Mesenteric fat pad (tissue), 1 donor: ENCODE data around the gene DCAF12. TPM values are rescaled to one million over a fixed set of nuclear protein-coding genes. Genes with fewer than 3 reads are reported as not detected.
"Not testable (repeated sequence)": the region's sequence is repeated elsewhere in the genome, so short reads cannot be mapped to it uniquely, and the experiment has no call there.

Source experiments
- DNase-seq: peaks from one replicate; pipeline ENCODE4 v3.0.0-alpha.2; 2020; ENCODE audit warnings: low spot score
- long read RNA-seq: library from polyadenylated mRNA; unstranded; transcript quantifications from one replicate; pipeline ENCODE4 v2.0.0, GENCODE V29; 2020
- total RNA-seq: library from RNA; stranded (reverse); fragmentation: NEBNext Ultra II Directional; extraction: Animal tissue kit (Norgen Biotek cat#: 25700); gene quantifications from one replicate; pipeline ENCODE4 v1.2.1, GENCODE V29; 2021
- donor health status: DM: yes; HTN: yes; CAD: no.

DCAF12 gene
- 32.3 TPM for total RNA-seq
- long read RNA-seq, transcript DCAF12-201 (9 exons, 3,667 nt) = major isoform, 31 of 44 reads
- long read RNA-seq, partial matches to known transcripts = 5 of 44 reads
- long read RNA-seq, other reads (novel, unspliced or antisense) = 8 of 44 reads

DNA sequence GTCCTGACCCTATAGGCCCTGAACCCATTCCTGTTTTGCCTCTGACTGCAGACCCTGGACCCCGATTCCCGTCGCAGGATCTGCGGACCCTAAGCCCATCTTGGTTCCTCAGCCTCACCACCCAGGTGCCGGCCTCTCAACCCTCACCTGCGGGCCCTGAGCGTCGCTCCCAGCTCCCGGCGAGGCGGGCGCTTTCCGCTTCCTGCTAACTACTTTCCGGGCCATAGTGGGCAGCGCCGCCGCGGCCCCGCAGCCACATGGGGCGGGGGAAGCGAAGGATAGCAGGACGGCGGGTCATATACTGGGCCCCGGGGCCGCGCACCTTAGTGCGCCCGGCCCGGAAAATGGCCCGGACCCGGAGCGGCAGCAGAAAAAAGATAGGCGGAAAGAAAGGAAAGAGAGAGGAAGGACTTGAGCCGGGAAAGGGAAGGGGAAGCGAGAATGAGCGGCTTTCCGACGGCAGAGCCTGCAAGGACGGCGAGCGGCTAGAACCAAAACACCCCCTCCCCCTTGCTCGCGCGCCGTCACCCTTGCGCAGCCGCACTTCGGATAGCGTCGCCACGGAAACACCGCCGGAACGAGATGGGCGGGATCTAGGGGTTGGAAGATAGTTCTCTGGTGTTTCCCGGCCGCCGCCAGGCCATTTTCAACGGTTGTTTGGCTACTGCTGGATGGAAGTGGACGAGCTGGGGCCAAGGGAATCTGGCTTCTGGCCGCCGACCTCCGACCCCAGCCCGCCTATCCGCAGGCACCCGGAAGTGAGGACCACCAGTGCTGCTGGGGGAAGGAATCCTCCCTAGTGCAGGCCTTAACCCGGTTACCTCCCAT, at the start of gene DCAF12:
Gene DCAF12 (minus strand): TSS at position 492 of the 828 bp plus-strand sequence. CDS start 267 bp downstream, at position 225.
- peak; percentile 97 for DNase-seq

DNA sequence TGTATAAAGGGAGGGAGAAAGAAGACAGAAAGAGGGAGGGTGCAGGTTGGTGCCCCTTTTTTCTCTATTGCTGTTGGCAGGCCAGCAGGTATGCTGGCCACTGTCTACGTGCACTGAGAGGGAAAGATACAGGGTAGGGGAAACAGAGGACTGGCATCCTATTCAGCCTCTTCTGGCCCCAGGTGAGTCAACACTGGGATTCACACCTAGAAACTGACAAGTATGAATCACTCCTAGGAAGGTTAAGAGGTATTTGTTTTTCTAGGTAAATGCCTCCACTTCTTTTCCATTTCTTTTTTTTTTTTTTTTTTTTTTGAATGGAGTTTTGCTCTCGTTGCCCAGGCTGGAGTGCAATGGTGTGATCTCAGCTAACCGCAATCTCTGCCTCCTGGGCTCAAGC, 49.6 kb upstream of the DCAF12 start:
- peak; percentile 3 for DNase-seq

DNA sequence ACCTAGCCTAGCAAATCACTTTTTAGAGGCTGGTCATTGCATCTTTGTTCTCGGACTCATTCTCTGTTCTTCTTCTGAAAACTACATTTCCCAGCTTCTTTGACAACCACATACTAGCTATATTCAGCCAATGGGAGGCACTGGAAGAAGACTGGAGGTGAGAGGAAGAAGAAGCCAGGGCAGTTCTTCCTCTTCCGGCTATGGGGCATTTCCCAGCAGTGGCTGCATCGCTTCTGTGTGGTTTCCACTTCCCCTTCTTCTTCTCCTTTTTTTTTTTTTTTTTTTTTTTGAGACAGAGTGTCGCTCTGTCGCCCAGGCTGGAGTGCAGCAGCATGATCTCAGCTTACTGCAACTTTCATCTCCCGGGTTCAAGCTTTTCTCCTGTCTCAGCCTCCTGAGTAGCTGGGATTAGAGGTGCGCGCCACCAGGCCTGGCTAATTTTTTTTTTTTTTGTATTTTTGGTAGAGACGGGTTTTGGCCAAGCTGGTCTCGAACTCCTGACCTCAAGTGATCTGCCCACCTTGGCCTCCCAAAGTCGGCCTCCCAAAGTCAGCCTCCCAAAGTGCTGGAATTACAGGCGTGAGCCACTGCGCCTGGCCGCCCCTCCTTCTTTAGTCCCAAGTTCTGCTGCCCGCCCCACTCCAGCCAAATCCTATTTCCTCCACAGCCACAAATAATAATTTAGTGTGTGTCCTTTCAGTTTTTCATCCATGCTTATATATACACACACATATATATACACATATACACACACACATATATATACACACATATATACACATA, 45.4 kb upstream of the DCAF12 start:
- peak; percentile 60 for DNase-seq

DNA sequence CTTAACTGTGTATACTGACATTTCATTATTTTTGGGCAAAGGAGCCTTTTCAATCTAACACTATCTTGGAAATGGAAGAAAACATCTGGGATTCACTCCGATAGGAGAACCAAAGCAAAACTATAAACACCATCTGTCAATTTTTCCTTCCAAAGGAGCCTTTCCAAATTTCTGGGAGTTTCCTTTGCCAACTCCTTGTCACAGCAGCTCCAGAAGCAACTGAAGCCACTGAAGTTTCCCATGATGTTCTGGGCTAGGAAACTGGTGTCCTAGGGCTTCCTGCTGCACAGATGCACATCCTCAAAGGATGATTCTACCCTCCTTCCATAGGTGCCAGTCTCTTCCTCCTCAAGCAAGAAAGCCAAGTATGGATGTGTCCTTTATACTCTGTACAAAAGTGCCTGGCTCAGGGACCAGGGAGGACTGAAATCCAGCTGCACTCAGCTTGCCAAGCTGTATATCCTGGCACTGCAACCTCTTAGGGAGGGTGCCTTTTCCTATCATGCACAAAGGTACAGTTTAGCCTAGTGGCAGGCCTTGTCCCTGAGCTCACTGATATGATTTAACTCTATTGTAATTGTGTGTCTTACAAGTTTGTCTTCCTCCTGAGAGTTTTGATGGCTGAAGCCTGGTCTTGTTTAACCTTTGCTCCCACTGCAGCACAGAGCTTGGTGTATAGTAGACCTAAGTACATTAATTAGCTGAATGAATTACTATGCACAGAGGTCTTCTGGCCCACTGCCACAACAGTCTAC, 43.9 kb upstream of the DCAF12 start:
- peak; percentile 6 for DNase-seq

DNA sequence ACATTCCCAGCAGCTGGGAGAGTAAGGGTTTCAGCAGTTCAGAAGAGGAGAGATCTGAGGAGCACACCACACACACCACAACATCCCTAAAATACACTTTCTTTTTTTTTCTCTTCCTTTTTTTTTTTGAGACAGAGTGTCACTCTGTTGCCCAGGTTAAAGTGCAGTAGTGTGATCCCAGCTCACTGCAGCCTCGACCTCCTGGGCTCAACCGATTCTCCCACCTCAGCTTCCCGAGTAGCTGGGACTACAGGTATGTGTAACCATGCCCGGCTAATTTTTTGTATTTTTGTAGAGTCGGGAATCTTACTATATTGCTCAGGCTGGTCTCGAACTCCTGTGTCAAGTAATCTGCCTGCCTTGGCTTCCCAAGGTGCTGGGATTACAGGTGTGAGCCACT, 42.6 kb upstream of the DCAF12 start:
- peak; percentile 64 for DNase-seq

DNA sequence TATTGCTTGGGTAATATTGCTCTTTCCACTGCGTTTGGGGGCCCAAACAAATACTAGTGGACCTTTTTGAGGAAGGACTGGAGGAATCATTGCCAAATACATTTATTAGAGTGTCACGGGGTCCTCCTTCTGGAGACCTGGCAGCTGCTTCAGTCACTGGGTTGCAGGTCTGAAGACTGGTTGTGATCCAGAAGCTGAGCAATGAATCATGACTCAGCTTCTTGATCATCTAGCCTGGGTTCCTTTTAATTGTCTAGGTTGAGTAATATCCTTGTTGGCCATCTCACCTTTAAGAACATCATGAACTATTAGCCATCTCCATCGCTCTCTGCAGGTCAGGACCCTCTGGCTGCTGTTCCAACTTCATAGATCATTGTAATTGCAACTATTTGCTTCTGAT, 36.9 kb upstream of the DCAF12 start:
- DNase-seq = peak; percentile 9

DNA sequence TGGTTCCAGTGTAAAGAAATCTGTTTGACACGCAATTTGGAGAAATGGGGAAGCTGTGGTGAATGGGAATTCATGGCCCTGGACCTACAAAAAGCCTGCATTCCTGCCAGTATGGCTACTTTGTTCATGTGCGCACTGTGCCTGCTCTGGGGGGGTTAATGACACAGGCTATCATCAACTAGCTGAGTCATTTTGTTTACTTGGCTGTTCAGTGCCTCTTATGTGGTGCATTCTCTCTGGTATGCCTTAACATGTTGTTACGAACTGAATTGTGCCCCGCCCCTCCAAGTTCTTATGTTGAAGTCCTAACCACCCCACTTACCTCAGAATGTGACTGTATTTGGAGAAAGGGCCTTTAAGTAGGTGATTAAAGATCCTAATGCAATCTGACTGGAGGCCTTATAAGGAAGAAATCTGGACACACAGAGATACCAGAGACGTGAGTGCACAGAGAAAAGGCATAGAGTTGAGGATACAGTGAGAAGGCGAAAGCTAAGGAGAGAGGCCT, 31.9 kb upstream of the DCAF12 start:
- no peak for DNase-seq

DNA sequence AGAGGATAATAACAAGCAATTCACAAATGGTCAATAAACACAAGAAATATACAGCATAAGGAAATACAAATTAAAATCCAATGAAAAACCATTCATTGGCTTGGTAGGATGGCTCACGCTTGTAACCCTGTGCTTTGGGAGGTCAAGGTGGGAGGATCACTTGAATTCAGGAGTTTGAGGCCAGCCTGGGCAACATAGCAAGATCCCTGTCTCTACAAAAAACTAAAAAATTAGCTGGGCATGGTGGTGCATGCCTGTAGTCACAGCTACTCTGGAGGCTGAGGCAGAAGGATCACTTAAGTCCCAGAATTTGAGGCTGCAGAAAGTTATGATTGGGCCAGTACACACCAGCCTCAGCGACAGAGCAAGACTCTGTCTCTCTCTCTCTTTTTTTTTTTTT, 31.4 kb upstream of the DCAF12 start:
- DNase-seq = no peak

DNA sequence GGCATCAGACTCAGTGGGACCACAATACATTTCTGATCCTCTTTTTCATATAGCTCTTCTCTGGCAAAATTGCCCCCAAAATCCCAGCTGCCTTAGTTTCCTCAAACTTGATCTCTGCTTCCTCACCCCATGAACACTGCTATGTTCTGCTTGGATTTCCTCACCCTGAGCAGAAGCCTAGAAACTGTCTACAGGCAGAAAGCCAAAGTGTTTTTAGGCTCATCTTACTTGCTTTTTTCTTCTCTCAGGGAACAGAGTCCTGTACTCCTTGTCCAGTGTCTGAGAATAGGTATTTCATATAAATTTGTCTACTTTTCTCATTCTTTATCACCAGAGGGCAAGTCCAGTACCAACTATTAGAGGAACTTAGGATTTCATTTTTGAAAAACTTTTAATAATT, 30.8 kb upstream of the DCAF12 start:
- no peak for DNase-seq

DNA sequence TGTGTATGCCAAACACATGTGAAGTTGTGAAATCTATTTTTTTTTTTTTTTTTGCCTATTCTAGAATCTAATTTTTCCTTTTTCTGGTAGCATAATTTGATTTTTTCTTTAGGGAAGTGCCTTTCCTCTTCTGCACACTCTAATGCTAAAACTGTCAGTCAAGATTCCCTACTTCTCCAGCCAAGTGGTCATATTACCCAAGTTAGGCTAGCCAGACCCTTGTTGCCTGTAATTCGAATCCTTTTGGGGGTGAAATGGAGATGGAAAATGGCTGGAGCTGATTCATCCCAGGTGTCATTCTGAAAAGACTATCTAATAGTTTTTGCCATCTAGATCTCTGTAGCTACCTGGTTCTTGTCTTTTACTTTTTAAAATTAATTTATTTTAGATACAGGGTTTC, 27.6 kb upstream of the DCAF12 start:
- no peak for DNase-seq

DNA sequence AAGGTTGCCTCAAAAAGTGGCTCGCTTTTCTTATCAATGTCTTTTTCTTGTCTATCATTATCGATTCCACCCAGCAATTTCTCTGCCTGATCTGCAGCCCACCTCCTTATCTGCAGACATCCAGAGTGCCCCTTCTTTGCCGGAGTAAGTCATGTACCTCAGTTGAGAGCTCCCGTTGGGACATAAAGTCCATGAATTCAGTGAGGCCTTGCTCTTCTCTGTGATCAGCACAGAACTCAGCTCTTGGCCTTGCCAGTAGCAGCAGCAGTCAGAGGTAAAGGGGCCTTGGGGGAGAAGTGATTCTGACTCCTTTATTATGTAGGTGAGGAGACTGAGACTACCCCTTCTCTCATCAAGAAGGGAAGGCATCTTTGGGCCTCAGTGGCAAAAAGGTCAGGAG, 24.9 kb upstream of the DCAF12 start:
- DNase-seq = no peak

DNA sequence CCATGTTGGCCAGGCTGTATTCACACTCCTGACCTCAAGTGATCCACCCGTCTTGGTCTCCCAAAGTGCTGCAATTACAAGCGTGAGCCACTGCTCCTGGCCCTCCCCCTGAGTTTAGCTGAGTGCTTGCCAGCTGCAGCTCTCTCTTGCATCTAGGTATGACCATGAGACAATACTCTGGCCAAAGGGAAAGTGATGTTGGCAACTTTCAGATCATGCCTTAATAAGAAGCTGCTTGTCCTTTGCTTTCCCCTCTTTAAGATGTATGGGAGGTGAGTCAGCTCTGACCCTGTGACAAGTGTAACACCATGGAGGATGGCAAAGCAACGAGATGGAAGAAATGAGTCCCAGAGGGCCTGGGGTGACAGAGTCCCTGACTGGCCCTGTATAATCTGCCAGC, 18.7 kb upstream of the DCAF12 start:
- DNase-seq = no peak

DNA sequence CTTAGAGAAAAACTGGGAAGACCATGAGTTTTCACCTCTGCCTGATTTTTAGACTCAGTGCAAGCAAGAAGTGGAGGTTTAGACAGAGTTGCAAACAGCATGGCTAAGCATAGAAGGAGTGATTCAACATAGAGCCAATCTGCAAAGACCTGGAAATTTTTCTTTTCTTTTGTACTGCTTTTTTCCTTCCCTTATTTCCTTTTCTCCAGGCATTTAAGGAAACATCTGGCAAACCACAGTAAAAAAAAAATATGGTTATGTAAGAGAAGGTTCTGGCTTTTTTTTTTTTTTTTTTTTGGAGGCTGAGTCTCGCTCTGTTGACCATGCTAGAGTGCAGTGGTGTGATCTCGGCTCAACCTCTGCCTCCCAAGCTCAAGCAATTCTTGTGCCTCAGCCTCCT, 16.6 kb upstream of the DCAF12 start:
- DNase-seq = no peak

DNA sequence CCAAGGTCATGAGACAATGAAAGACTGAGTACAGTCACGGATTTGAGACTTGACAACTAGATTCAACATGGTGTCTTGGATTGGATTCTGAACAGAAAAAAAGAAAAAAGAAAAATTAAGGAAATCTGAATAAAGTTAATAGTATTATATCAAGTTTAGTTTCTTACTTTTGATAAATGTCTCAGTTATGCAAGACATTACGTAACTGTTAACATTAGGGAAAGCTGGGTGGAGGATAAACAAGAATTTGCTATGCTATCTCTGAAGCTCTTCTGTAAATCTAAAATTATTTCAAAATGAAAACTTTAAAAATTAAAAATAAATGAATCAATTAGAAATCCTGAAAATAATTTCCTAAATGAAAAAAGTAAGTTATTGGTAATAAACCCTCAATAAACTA, 14.4 kb upstream of the DCAF12 start:
- DNase-seq = no peak

DNA sequence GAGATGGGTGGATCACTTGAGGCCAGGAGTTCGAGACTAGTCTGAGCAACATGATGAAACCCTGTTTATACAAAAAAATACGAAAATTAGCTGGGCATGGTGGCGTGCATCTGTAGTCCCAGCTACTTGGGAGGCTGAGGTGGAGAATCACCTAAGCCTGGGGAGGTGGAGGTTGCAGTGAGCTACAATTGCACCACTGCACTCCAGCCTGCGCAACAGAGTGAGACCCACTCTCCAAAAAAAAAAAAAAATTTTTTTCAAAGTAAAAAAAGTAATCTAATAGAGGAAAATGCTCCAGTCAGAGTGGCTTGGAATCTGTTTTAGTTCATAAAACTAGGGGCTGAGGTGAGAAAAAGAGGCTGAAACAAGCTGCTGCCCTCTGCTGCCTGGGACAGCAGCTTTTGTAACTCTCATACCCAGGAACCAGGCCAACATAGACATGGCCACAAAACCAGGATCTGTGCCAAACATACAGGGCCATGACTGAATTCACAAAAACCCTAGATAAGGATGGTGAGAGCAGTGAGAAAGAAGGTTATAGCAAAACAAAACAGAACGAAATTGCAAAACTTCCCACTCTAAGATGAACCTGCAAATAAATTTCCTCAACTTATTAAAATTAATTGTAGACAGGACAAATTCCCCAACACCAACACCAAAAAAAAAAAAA, 13.1 kb upstream of the DCAF12 start:
- DNase-seq = no peak

DNA sequence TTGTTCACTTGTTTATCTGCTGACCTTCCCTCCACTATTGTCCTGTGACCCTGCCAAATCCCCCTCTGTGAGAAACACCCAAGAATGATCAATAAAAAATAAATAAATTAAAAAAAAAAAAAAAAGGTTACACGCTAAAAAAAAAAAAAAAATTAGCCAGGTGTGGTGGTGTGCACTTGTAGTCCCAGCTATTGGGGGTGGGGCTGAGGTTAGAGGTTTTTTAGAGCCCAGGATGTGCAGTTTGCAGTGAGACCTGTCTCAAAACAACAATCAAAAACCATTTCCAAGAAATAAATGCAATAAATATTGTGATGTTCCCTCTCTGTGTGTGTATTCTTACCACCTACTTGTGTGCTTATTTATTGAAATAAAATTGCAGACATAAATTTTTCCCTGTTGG, 12.1 kb upstream of the DCAF12 start:
- DNase-seq = not testable (repeated sequence)

DNA sequence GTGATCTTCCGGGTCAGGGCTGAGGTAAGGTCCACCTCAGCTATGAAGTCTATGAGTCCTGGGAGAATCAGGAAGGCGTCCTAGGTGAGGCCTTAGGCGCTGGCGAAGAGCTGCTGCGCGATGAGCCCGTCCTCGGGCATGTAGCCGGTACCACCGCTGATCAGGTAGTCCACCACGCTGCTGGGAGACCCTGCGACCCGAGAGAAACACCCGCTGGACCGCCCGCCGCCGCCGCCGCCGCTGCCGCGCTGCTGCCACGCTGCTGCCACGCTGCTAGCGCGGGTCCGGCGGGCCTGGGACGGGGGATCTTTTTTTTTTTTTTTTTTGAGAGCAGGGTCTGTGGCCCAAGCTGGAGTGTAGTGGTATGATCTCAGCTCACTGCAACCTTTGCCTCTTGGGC, 8.0 kb upstream of the DCAF12 start:
- no peak for DNase-seq

DNA sequence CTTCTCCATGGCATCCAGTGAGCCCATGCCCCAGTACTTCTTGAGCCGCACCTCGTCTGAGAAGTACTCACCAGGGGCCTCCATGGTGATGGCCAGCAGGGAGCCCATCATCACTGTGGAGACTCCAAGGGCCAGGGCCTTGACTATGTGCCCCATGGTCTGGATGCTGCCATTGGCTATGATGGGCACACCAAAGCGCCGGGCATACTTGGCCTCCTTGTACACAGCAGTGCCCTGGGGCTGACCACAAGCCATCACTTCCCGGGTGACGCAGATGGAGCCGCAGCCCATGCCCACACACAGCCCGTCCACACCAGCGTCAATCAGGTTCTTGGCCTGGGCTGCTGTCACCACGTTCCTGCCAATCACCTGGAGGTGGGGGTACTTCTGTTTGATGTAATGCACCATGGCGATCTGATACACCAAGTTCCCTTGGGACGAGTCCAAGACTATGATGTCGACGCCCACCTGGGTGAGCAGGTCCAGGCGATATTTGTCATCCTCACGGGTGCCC, 7.0 kb upstream of the DCAF12 start:
- DNase-seq = no peak

DNA sequence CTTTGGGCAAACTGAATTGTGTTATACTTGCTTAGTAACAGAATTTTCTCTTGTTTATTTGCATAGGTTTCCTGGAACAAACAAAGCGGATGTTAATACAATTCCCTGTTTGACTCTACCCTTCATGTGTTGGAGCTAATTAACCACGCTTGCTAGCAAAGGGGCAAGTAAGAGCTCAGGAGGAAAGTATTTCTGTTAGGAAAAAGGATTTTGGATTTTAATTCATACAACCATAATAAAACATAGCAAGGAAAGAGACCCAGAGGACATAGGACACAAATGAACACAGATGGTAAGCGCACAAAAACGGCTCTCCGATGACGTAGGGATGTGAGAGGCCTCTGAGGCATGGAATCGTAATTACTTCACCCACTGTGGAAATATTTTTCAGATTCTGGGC, 5.1 kb upstream of the DCAF12 start:
- no peak for DNase-seq
